Activated CD4-positive, alpha-beta memory T cell treated with anti-CD3 and anti-CD28 coated beads for 36 hours (primary cell): ENCODE data around the gene SDF2L1. TPM values are rescaled to one million over a fixed set of nuclear protein-coding genes. Genes with fewer than 3 reads are reported as not detected.
"Not testable (repeated sequence)": the region's sequence is repeated elsewhere in the genome, so short reads cannot be mapped to it uniquely, and the experiment has no call there.

Source experiments
- CTCF ChIA-PET: fragments of 350-600 bp; sonication (Branson Sonifier 250); formaldehyde crosslinking; loops from one replicate; lab custom pipeline; 2021; ENCODE audit warnings: antibody characterized with exemption, inconsistent platforms; lab: Charles Lee
- POLR2A ChIA-PET: fragments of 350-600 bp; sonication (Branson Sonifier 250); formaldehyde crosslinking; loops from one replicate; lab custom pipeline; 2021; ENCODE audit warnings: antibody characterized with exemption; lab: Charles Lee
- DNase-seq: peaks from one replicate; pipeline ENCODE4 v3.0.0-alpha.2; 2020
- H3K27ac Mint-ChIP-seq: one replicate; pipeline ENCODE4 v1.8.0; 2021; ENCODE audit warnings: mixed read lengths
- H3K27me3 Mint-ChIP-seq: one replicate; pipeline ENCODE4 v1.8.0; 2021; ENCODE audit warnings: mixed read lengths
- H3K36me3 Mint-ChIP-seq: one replicate; pipeline ENCODE4 v1.8.0; 2021; ENCODE audit warnings: mixed read lengths
- H3K4me1 Mint-ChIP-seq: one replicate; pipeline ENCODE4 v1.8.0; 2021; ENCODE audit warnings: low read depth, mixed read lengths
- H3K4me3 Mint-ChIP-seq: one replicate; pipeline ENCODE4 v1.8.0; 2021; ENCODE audit warnings: mild to moderate bottlenecking, mixed read lengths
- H3K9me3 Mint-ChIP-seq: one replicate; pipeline ENCODE4 v1.8.0; 2021; ENCODE audit warnings: mixed read lengths
- intact Hi-C: fragments of 100-400 bp; cut with micrococcal nuclease; formaldehyde crosslinking; loops from one replicate; pipeline ENCODE4 v1.15.1; 2023
- total RNA-seq, 2 experiments: library from RNA; stranded (reverse); gene quantifications; one replicate each; pipeline ENCODE4 v1.2.3, GENCODE V29; 2021

SDF2L1 gene, protein sequence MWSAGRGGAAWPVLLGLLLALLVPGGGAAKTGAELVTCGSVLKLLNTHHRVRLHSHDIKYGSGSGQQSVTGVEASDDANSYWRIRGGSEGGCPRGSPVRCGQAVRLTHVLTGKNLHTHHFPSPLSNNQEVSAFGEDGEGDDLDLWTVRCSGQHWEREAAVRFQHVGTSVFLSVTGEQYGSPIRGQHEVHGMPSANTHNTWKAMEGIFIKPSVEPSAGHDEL
- total RNA-seq: 10 to 100 TPM; 38.2 to 41.8 TPM

DNA sequence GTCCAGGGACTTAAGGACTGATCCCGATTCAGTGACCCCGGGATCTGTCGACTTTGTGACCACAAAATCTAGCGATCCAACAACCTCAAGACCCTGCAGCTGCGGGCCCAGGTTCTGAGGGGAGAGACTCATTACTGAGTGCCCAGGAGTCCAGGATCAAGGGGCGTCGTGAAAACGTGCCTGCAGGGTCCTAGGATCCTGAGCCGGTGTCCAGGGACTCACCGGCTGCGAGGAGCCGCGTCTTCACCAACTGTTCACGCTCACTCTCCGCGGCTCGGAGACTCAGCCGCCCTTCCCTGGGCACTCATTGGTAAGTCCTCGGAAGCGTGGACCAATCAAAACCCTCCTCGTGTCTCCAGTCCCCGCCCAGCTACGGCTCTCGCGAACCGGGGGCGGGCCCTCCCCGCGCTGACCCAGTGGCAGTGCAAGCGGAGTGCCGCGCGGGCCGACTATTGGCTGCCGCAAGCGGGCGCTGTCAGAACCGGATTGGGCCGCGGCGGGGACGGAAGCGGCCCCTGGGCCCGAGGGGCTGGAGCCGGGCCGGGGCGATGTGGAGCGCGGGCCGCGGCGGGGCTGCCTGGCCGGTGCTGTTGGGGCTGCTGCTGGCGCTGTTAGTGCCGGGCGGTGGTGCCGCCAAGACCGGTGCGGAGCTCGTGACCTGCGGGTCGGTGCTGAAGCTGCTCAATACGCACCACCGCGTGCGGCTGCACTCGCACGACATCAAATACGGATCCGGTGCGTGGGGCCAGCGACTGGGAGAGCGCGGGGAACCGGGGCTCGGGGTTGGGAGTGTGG lies at the start of gene SDF2L1:
SDF2L1 (plus strand) TSS at position 514 of the 795 bp plus-strand sequence; CDS start at position 549, 35 bp downstream.
- ChIA-PET CTCF (interaction anchor here (0.6 to 3.8 kb wide), 16 partner anchors 11 to 311 kb away, joined by 3 to 151 read pairs (median 6); partner anchors contain the start of genes CCDC116, PPM1F and YDJC), POLR2A (interaction anchor here (0.5 to 3.1 kb wide), 7 partner anchors 8 to 1533 kb away, joined by 3 to 46 read pairs (median 5); partner anchors contain the start of genes CCDC116 and YDJC)
- H3K27ac Mint-ChIP-seq: peak within 1 kb of the TSS; percentile 69
- H3K4me1 Mint-ChIP-seq: peaks cover 29% of the 10 kb centered on the region
- H3K4me3 Mint-ChIP-seq: peak within 1 kb of the TSS; percentile 87
- H3K27me3 Mint-ChIP-seq: peaks cover 3% of the 10 kb centered on the region
- intact Hi-C loops: loop anchor here (1.0 kb wide), 3 partner anchors 9 to 75 kb away; partner anchors contain the start of genes UBE2L3 and YDJC
- DNase-seq: peak; percentile 99
- peaks cover 20% of the 10 kb centered on the region for H3K36me3 Mint-ChIP-seq
- no peaks in the 10 kb centered on the region for H3K9me3 Mint-ChIP-seq

DNA sequence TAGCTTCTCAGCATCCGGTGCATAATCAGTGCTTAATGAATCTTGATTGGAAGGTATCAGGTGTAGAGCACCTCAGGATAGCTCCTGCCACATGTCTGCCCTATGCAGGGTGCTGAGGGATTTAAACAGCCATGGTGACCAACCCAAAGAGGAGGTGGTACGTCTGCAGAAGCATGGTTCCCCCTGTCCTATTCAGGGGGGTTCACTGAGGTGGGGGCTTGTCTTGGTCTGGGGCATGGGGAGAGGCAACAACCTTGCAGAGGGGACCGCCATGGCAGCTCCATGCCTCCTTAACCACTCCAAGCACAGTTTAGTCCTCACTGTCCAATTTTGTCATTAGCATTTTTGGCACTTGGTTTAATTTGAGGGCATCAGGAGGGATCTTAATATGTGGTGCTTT lies 49.7 kb upstream of the SDF2L1 start:
- no peak for DNase-seq
- no peak overlapping the region for H3K27ac Mint-ChIP-seq
- intact Hi-C loops: no loop called here
- H3K4me1 Mint-ChIP-seq: peaks cover 46% of the 10 kb centered on the region
- ChIA-PET POLR2A (interaction anchor here (1.0 to 1.2 kb wide), 2 partner anchors 10 to 13 kb away, joined by 3 to 4 read pairs; no protein-coding TSS in a partner anchor), CTCF (no interaction called here)
- no peaks in the 10 kb centered on the region for H3K9me3 Mint-ChIP-seq
- peaks cover 40% of the 10 kb centered on the region for H3K36me3 Mint-ChIP-seq
- no peak overlapping the region for H3K4me3 Mint-ChIP-seq
- no peaks in the 10 kb centered on the region for H3K27me3 Mint-ChIP-seq

DNA sequence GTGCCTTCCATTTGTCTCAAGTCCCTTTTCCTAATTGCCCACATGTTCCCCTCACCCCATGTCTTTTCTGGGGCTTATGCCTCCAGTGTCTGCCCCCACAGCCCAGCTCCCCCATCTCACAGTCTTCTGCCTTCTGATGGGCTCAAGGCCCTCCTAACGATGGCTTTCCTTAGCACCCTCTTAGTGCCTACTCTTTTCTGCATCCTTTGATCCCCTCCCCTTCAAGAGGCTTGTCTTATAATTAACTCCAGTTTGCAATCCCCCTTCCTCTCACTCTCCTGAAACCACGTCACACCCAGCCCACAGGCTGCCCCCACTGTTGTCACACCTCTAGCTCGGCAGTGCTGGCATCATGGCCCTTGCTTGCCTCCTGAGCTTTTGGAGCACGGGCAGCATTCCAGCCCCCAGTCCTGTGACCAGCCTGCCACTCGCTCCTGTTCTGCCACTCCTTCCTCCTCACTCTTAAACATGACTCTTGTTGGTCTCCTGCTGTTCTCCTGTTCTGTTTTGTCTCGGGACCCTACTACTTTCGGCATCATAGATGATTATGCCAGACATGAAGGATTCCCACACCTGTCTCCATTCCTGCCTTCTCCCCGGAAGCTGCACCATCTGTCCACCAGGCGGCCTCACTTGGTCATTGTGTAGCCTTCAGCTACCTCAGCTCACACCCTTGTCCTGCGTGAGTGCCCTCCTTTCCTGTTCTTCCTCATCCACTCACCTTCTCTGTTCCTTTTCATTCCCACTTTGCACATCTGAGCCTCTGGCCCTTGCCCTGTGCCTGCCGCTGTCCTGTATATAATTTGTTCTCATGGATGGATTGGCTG lies 48.5 kb upstream of the SDF2L1 start:
- CTCF ChIA-PET: interaction anchor here (1.3 kb wide), 1 partner anchor 14 kb away, joined by 3 read pairs; no protein-coding TSS in a partner anchor

DNA sequence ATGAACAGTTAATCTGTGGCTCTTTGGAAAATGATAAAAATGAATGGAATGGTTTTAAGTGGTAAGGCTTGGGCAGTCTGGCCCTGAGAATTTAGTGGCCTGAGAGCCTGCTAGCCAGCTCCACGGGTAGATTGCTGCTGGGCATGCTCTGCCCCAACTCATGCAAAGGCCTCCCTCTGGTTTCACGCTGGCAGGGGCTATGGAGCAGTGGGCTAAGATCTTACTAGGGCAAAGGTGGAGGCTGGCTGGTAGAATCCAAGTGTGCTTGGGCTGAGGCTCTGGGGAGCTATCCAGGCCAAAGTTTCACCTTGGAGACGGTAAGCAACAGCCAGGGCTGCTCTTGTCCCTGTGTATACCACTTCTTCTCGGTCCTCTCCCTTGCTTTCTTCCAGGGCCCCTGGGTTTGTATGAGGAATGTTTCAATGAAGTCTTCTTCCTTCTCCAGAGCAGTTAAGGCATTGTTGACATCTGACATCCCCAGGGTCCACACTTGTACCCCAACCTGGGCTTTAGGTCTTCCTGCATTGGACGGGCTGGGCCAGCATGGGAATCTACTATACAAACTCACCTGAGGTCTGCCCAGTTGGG lies 47.1 kb upstream of the SDF2L1 start:
- Mint-ChIP-seq H3K27me3 (no peaks in the 10 kb centered on the region), H3K27ac (no peak overlapping the region), H3K9me3 (no peaks in the 10 kb centered on the region), H3K36me3 (peaks cover 39% of the 10 kb centered on the region), H3K4me3 (no peak overlapping the region), H3K4me1 (peaks cover 39% of the 10 kb centered on the region)
- ChIA-PET CTCF (no interaction called here), POLR2A (no interaction called here)
- intact Hi-C loops: no loop called here
- DNase-seq: no peak

More for the DNA sequence above, 48.5 kb upstream of the SDF2L1 start:
- DNase-seq: no peak
- no peaks in the 10 kb centered on the region for H3K9me3 Mint-ChIP-seq
- H3K4me3 Mint-ChIP-seq: no peak overlapping the region
- POLR2A ChIA-PET: interaction anchor here (1.2 kb wide), 1 partner anchor 9 kb away, joined by 4 read pairs; no protein-coding TSS in a partner anchor
- H3K27me3 Mint-ChIP-seq: no peaks in the 10 kb centered on the region
- H3K4me1 Mint-ChIP-seq: peaks cover 42% of the 10 kb centered on the region
- intact Hi-C loops: no loop called here
- peaks cover 40% of the 10 kb centered on the region for H3K36me3 Mint-ChIP-seq
- no peak overlapping the region for H3K27ac Mint-ChIP-seq

DNA sequence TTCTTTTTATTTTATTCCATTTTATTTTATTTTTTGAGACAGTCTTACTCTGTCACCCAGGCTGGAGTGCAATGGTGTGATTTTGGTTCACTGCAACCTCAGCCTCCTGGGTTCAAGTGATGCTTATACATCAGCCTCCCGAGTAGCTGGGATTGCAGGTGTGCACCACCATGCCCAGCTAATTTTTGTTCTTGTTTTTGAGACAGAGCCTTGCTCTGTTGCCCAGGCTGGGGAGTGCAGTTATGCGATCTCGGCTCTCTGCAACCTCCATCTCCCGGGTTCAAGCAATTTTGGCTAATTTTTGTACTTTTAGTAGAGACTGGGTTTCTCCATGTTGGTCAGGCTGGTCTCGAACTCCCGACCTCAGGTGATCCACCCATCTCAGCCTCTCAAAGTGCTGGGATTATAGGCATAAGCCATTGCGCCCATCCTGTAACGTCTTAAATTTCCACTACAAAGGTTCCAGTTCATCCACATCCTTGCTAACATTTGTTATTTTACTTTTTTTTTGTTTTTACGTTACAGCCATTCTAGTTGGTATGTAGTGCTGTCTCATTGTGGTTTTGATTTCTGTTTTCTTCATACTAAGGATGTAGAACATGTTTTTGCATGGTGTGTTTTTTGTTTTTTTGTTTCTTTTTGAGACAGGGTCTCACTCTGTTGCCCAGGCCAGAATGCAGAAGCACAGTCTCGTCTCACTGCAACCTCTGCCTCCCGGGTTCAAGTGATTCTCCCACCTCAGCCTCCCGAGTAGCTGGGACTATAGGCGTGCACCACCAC lies 45.6 kb upstream of the SDF2L1 start:
- H3K27me3 Mint-ChIP-seq, DNase-seq, H3K9me3 Mint-ChIP-seq, H3K4me3 Mint-ChIP-seq, intact Hi-C loops, POLR2A ChIA-PET, H3K27ac Mint-ChIP-seq: not testable (repeated sequence)
- H3K36me3 Mint-ChIP-seq: peaks cover 39% of the 10 kb centered on the region
- CTCF ChIA-PET: interaction anchor here (1.2 to 1.5 kb wide), 2 partner anchors 9 to 33 kb away, joined by 3 read pairs; no protein-coding TSS in a partner anchor
- H3K4me1 Mint-ChIP-seq: peaks cover 35% of the 10 kb centered on the region

DNA sequence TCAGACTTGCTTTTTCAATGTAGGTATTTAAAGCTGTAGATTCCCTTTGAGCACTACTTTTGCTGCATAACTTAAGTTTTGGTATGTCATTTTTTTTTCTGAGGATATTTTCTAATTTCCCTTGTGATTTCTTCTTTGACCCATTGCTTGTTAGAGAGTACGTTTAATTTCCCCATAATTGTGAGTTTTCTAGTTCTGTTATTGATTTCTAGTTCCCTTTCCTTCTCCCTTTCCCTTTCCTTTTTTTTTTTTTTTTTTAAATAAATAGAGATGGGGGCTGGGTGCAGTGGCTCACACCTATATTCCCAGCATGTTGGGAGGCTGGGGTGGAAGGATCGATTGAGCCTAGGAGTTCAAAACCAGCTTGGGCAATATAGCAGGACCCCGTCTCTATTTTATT lies 43.8 kb upstream of the SDF2L1 start:
- POLR2A ChIA-PET: no interaction called here
- no peak for DNase-seq
- Mint-ChIP-seq H3K4me3 (no peak overlapping the region), H3K27me3 (no peaks in the 10 kb centered on the region), H3K27ac (no peak overlapping the region), H3K9me3 (no peaks in the 10 kb centered on the region), H3K4me1 (peaks cover 37% of the 10 kb centered on the region), H3K36me3 (peaks cover 41% of the 10 kb centered on the region)
- CTCF ChIA-PET: interaction anchor here (1.4 to 2.3 kb wide), 3 partner anchors 31 to 48 kb away, joined by 3 to 7 read pairs (median 6); partner anchors contain the start of gene SDF2L1
- intact Hi-C loops: no loop called here

DNA sequence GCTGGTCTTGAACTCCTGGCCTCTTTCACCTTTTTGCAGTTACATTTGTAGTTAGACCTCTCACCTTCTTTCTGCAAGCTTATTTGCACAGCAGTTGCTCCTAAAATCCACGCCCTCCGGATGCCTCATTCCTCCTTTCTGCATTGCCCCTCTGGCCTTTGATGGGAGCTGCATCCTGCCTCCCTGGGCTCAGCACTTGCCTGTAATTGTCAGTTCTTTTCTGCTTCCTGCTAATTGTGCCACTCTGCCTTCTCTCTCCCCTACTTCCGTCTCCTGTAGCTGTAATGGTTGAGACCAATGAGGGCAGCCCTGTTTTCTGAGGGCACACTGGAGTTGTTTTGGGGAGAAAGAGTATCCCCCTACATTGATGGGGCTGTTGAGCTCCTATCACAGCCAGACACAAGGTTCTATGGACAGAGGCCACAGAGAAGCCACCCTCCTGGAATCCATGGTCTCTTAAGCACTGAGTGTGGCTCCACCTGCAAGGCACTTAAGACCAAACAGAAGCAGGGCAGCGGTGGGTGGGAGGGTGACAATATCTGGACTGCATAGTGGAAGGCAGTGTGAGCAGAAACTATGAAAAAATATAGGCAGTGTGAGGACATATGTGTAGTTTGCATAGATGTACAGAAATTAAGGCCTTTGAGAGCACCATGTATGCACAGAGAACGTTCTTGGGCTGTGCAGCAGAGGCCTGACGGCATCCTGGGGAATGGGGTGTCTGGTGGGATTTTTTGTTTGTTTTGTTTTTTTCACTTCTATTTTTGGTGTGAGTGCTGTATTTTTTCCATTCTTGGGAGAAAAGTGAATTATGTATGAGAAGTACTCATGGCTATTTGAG lies 42.8 kb upstream of the SDF2L1 start:
- POLR2A ChIA-PET: no interaction called here
- peak overlapping the region; percentile 7 for H3K27ac Mint-ChIP-seq
- intact Hi-C loops: no loop called here
- CTCF ChIA-PET: interaction anchor here (0.9 to 2.3 kb wide), 2 partner anchors 30 to 47 kb away, joined by 3 to 6 read pairs; no protein-coding TSS in a partner anchor
- no peak for DNase-seq
- H3K4me3 Mint-ChIP-seq: no peak overlapping the region
- H3K27me3 Mint-ChIP-seq: no peaks in the 10 kb centered on the region
- peaks cover 27% of the 10 kb centered on the region for H3K4me1 Mint-ChIP-seq
- no peaks in the 10 kb centered on the region for H3K9me3 Mint-ChIP-seq
- H3K36me3 Mint-ChIP-seq: peaks cover 31% of the 10 kb centered on the region

DNA sequence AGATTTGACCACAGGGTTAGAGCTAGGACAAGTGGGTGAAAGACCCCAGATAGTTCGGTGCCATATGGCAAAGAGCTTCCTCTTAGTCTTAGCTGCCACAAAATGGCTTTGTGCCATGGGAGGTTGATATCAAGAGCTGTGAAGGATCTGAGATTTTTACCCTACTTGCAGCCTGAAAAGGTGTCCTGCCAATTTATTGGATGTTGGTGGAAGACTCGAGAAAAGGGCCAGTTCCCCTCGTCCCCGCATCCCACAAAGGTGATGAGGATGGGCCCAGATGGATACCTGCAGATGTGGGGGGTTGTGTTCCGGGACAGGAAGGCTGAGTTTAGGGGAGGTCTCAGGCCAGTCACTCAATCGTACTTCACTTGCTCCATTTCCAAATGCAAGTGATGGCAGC lies 39.5 kb upstream of the SDF2L1 start:
- Mint-ChIP-seq H3K4me3 (no peak overlapping the region), H3K27me3 (no peaks in the 10 kb centered on the region), H3K9me3 (no peaks in the 10 kb centered on the region), H3K36me3 (peaks cover 12% of the 10 kb centered on the region), H3K4me1 (peaks cover 37% of the 10 kb centered on the region), H3K27ac (peak overlapping the region; percentile 21)
- intact Hi-C loops: no loop called here
- no peak for DNase-seq
- CTCF ChIA-PET: no interaction called here
- POLR2A ChIA-PET: interaction anchor here (1.4 kb wide), 1 partner anchor 10 kb away, joined by 4 read pairs; no protein-coding TSS in a partner anchor

DNA sequence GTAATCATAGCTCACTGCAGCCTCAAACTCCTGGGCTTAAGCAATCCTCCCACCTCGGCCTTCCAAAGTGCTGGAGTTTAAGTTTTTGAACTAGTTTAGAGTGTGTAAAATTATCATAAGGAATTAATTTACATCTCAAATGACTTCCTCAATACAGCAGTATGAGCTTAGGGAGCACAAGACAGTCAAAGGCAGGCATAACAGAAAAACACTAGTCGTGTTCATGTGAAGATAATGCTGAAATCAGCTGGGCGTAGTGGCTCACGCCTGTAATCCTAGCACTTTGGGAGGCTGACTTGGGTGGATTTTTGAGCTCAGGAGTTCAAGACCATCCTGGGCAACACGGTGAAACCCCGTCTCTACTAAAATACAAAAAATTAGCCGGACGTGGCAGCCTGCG lies 38.1 kb upstream of the SDF2L1 start:
- Mint-ChIP-seq H3K36me3 (peaks cover 11% of the 10 kb centered on the region), H3K27me3 (no peaks in the 10 kb centered on the region), H3K4me3 (no peak overlapping the region), H3K27ac (no peak overlapping the region), H3K9me3 (no peaks in the 10 kb centered on the region), H3K4me1 (peaks cover 37% of the 10 kb centered on the region)
- POLR2A ChIA-PET: no interaction called here
- DNase-seq: no peak
- CTCF ChIA-PET: interaction anchor here (1.0 to 1.3 kb wide), 3 partner anchors 9 to 42 kb away, joined by 3 to 4 read pairs (median 3); no protein-coding TSS in a partner anchor
- intact Hi-C loops: no loop called here
